ENCODE results near the gene VPS26C.

VPS26C gene

DNA sequence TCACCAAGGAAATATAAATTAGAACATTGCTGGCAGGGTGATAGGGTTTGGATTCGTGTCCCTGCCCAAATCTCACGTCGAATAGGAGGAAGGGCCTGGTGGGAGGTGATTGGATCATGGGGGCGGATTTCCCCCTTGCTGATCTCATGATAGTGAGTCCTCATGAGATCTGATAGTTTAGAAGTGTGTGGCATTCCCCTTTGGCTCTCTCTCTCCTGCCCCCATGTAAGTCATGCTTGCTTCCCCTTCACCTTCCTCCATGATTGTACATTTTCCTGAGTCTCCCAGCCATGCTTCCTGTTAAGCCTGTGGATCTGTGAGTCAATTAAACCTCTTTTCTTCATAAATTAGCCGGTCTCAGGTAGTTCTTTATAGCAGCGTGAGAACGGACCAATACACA is 60.6 kb downstream of the VPS26C start:
- Histone ChIP-seq H2AFZ (ENCODE audit: low read length) (no peak overlapping the region), H3K27ac (ENCODE audit: low read length) (no peak overlapping the region), H4K20me1 (ENCODE audit: insufficient read depth, low read length) (no peaks in the 10 kb centered on the region), H3K4me3 (ENCODE audit: low read length) (no peak overlapping the region), H3K36me3 (replicated peaks; ENCODE audit: insufficient read depth, low read length) (no peaks in the 10 kb centered on the region), H3K9me2 (replicated peaks; ENCODE audit: insufficient read depth, low read length) (no peaks in the 10 kb centered on the region), H3K9me3 (replicated peaks; ENCODE audit: insufficient read depth, low read length) (no peaks in the 10 kb centered on the region), H3K4me2 (ENCODE audit: low read depth, low read length) (no peak overlapping the region), H3F3A (ENCODE audit: insufficient read depth, low read length) (peaks cover 9% of the 10 kb centered on the region), H3K27me3 (replicated peaks; ENCODE audit: insufficient read depth, low read length) (no peaks in the 10 kb centered on the region), H3K9ac (ENCODE audit: low read length) (no peak overlapping the region), H3K79me2 (ENCODE audit: low read length) (no peaks in the 10 kb centered on the region), H3K4me1 (ENCODE audit: low read length) (peaks cover 16% of the 10 kb centered on the region)
- TF ChIP-seq EZH2 (optimal IDR thresholded peaks at IDR 0.05; ENCODE audit: low read depth, low read length) = no peak
- TF ChIP-seq, protein P1, sequence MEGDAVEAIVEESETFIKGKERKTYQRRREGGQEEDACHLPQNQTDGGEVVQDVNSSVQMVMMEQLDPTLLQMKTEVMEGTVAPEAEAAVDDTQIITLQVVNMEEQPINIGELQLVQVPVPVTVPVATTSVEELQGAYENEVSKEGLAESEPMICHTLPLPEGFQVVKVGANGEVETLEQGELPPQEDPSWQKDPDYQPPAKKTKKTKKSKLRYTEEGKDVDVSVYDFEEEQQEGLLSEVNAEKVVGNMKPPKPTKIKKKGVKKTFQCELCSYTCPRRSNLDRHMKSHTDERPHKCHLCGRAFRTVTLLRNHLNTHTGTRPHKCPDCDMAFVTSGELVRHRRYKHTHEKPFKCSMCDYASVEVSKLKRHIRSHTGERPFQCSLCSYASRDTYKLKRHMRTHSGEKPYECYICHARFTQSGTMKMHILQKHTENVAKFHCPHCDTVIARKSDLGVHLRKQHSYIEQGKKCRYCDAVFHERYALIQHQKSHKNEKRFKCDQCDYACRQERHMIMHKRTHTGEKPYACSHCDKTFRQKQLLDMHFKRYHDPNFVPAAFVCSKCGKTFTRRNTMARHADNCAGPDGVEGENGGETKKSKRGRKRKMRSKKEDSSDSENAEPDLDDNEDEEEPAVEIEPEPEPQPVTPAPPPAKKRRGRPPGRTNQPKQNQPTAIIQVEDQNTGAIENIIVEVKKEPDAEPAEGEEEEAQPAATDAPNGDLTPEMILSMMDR (IDR thresholded peaks at IDR 0.05; ENCODE audit: low read length) = no peak
- DNase-seq = no peak

DNA sequence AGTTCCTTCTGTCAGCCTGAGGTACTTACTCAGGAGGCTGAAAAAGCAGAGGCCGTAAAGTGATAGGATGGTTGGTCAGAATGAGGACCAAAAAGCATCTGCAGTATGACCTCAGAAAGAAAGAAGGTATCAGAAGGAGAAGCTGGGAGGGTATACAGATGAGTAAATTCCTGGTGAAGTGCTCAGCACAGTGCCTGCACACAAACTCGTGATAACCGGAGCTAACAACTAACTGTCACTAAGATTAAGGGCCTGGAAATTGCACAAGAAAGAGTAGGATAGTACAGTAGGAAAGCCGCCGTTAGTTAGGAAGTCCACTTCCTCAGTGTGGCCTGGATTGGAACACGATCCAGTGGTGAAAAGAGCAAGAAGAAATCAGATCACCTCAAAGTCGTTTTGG is 62.6 kb downstream of the VPS26C start:
- DNase-seq = no peak
- H3K4me1 ChIP-seq (ENCODE audit: low read length) = peaks cover 16% of the 10 kb centered on the region

DNA sequence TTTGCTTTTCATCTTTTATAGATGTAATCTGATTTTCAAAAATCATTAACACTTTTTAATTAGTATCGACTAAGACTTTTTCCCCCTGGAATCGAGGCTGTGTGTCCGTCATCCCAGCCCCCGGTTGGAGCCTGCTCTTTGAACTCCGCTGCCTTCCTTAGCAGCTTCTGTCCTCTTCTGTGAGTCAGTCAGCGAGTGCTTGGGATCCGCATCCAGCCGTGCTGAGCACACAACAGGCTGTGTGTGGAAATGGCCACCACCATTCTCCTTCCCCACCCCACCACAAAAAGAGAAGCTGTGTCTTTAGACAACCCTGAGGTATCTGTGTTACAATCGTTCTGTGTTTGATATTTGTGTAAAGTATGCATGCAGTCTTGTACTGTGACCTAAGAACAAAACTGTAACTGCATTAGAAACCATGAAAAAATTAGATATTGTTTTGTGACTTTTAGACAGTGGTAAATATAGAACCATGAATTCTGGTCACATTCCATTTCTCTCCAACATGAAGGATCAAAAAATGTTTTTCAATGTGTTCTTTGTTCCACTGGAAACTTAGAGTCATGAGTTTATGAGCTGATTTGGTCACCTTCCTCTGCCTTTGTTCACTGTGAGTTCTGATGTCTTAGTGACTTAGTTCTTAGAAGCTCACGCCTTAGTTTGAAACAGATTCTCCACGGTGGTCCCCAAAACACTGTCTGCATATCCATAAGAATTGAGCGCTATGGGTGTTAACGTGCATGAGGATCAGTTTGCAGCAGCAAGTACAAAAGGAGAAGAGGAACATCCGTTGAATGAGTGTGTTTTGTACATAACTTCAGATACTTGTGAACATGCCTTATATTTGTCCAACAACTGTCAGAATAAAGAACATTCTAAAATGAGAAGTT is 64.7 kb downstream of the VPS26C start:
- H3F3A ChIP-seq (ENCODE audit: insufficient read depth, low read length) = peaks cover 3% of the 10 kb centered on the region; the same call in 1 of the 2 replicates
- H3K4me1 ChIP-seq (ENCODE audit: low read length) = peaks cover 8% of the 10 kb centered on the region
- no peaks in the 10 kb centered on the region for H3K27me3 ChIP-seq (replicated peaks; ENCODE audit: insufficient read depth, low read length)
- H4K20me1 ChIP-seq (ENCODE audit: insufficient read depth, low read length) = no peaks in the 10 kb centered on the region
- no peak for TF ChIP-seq EZH2phosphoT487 (IDR thresholded peaks at IDR 0.05; ENCODE audit: low read length)
- TF ChIP-seq, protein P1 (IDR thresholded peaks at IDR 0.05; ENCODE audit: low read length) = no peak
- TF ChIP-seq EZH2 (optimal IDR thresholded peaks at IDR 0.05; ENCODE audit: low read depth, low read length) = no peak
- no peak overlapping the region for H3K27ac ChIP-seq (ENCODE audit: low read length)
- H3K9me3 ChIP-seq (replicated peaks; ENCODE audit: insufficient read depth, low read length) = no peaks in the 10 kb centered on the region
- no peaks in the 10 kb centered on the region for H3K36me3 ChIP-seq (replicated peaks; ENCODE audit: insufficient read depth, low read length)
- no peak for DNase-seq
- H3K4me3 ChIP-seq (ENCODE audit: low read length) = no peak overlapping the region
- H2AFZ ChIP-seq (ENCODE audit: low read length) = no peak overlapping the region
- H3K4me2 ChIP-seq (ENCODE audit: low read depth, low read length) = no peak overlapping the region
- no peak overlapping the region for H3K9ac ChIP-seq (ENCODE audit: low read length)
- no peaks in the 10 kb centered on the region for H3K9me2 ChIP-seq (replicated peaks; ENCODE audit: insufficient read depth, low read length)
- H3K79me2 ChIP-seq (ENCODE audit: low read length) = no peaks in the 10 kb centered on the region

More for the DNA sequence above, 62.6 kb downstream of the VPS26C start:
- Histone ChIP-seq H3K36me3 (replicated peaks; ENCODE audit: insufficient read depth, low read length) (no peaks in the 10 kb centered on the region), H3K9ac (ENCODE audit: low read length) (no peak overlapping the region), H2AFZ (ENCODE audit: low read length) (no peak overlapping the region), H4K20me1 (ENCODE audit: insufficient read depth, low read length) (no peaks in the 10 kb centered on the region), H3K9me2 (replicated peaks; ENCODE audit: insufficient read depth, low read length) (no peaks in the 10 kb centered on the region), H3K27me3 (replicated peaks; ENCODE audit: insufficient read depth, low read length) (no peaks in the 10 kb centered on the region), H3K4me2 (ENCODE audit: low read depth, low read length) (no peak overlapping the region), H3K79me2 (ENCODE audit: low read length) (no peaks in the 10 kb centered on the region), H3F3A (ENCODE audit: insufficient read depth, low read length) (peaks cover 9% of the 10 kb centered on the region), H3K9me3 (replicated peaks; ENCODE audit: insufficient read depth, low read length) (no peaks in the 10 kb centered on the region), H3K4me3 (ENCODE audit: low read length) (no peak overlapping the region), H3K27ac (ENCODE audit: low read length) (no peak overlapping the region)
- TF ChIP-seq EZH2phosphoT487 (IDR thresholded peaks at IDR 0.05; ENCODE audit: low read length) (no peak), EZH2 (optimal IDR thresholded peaks at IDR 0.05; ENCODE audit: low read depth, low read length) (no peak)
- TF ChIP-seq, protein P1 (IDR thresholded peaks at IDR 0.05; ENCODE audit: low read length) = no peak
